H1 (cell line): ENCODE measurements around the gene CEP250. TPM values are rescaled to one million over a fixed set of nuclear protein-coding genes. Genes with fewer than 3 reads are reported as not detected.

ENCODE experiments used
- CBX5 ChIP-seq: fragments of 300-800, 300-1000 bp; sonication (generic); IDR thresholded peaks from 2 replicates; pipeline ENCODE4 v1.7.1; 2016; ENCODE audit warnings: antibody characterized with exemption, low read length, low read depth
- E2F6 ChIP-seq: IDR thresholded peaks from 2 replicates; pipeline ENCODE4 v1.6.1; 2012; ENCODE audit warnings: inconsistent platforms
- HDAC2 ChIP-seq, 2 experiments: fragments of 300-600 bp in 1 of 2; sonication (generic) in 1 of 2; IDR thresholded peaks; 2 replicates each; pipeline ENCODE4 v1.6.1; 2011 to 2012; ENCODE audit warnings: low read depth in 2 of 2, low read length in 2 of 2, mild to moderate bottlenecking in 2 of 2, moderate library complexity in 2 of 2, borderline replicate concordance in 1 of 2, inconsistent platforms in 1 of 2
- KDM4A ChIP-seq: IDR thresholded peaks from one replicate; pipeline ENCODE4 v1.7.1; 2012; ENCODE audit warnings: low read depth, mild to moderate bottlenecking, moderate library complexity, low read length, inconsistent platforms; ENCODE audit not compliant: severe bottlenecking
- NRF1 ChIP-seq: IDR thresholded peaks from 2 replicates; pipeline ENCODE4 v1.6.1; 2011; ENCODE audit warnings: mild to moderate bottlenecking, low read depth, low read length, improper control_type of control experiment
- RNF2 ChIP-seq: fragments of 200-900, 300-1000 bp; sonication (generic); IDR thresholded peaks from 2 replicates; pipeline ENCODE4 v1.7.1; 2016; ENCODE audit warnings: borderline replicate concordance, low read depth, mild to moderate bottlenecking, antibody characterized with exemption, low read length; ENCODE audit not compliant: poor library complexity, severe bottlenecking; ENCODE audit errors: missing control alignments
- ZNF274 ChIP-seq: IDR thresholded peaks from 2 replicates; pipeline ENCODE4 v1.7.0; 2012; ENCODE audit warnings: low read length, borderline replicate concordance; ENCODE audit errors: extremely low read depth
- polyA plus RNA-seq, 7 experiments: library from polyadenylated mRNA; depleted of rRNA in 3 of 7; stranded (reverse) in 5 of 7; unstranded in 2 of 7; fragments of >200 nt in 5 of 7; fragments of 200-250 nt in 2 of 7; gene quantifications; 1 replicate in 5 of 7; 2 replicates in 1 of 7; 4 replicates in 1 of 7; pipeline versions ENCODE4 v1.2.1 to v1.2.3, GENCODE V29; 2011 to 2013; ENCODE audit warnings: missing spikeins in 2 of 7, mixed read lengths in 2 of 7
- total RNA-seq: library from RNA; stranded (reverse); fragmentation: NEBNext Ultra II Directional; extraction: Animal tissue kit (Norgen Biotek cat#: 25700); gene quantifications from 2 replicates; pipeline ENCODE4 v1.2.1, GENCODE V29; 2021

CEP250 gene
- total and polyA plus RNA-seq, 2 of the 8 experiments (the other 6 are each of a cell fraction or from before 2014, with no cell fraction given) = 2.6 to 33.7 TPM

- TF ChIP-seq KDM4A = no peak
- no peak for TF ChIP-seq CBX5
- TF ChIP-seq NRF1 = no peak
- TF ChIP-seq RNF2 = no peak
- no peak for TF ChIP-seq E2F6
- no peak for TF ChIP-seq ZNF274
- no peak for TF ChIP-seq HDAC2 (IDR thresholded peaks at IDR 0.05; ENCODE audit: borderline replicate concordance in 1 of 2, low read depth in 2 of 2, low read length in 2 of 2)
- TF ChIP-seq, all 59 proteins: peak for 0
These were observed 41.9 kb downstream of the CEP250 start (continued) for GRCh38 chr20:35497320-35497719.
